Astrocyte (in vitro differentiated cells and primary cell): ENCODE measurements around the gene MTCH1.

Experiments
- CTCF ChIP-seq: IDR thresholded peaks from 2 replicates; pipeline ENCODE4 v1.5.1; 2011; ENCODE audit warnings: low read depth, mild to moderate bottlenecking, inconsistent platforms, low read length, moderate library complexity; ENCODE audit not compliant: insufficient read depth
- EZH2 ChIP-seq: IDR thresholded peaks from 2 replicates; pipeline ENCODE4 v1.6.1; 2012; ENCODE audit warnings: mild to moderate bottlenecking, low read length, inconsistent platforms; ENCODE audit not compliant: insufficient read depth

GRCh38 chr6:36984581-36985416, 1.2 kb downstream of the MTCH1 start:
- TF ChIP-seq CTCF: no peak
- TF ChIP-seq EZH2: no peak
